ENCODE results near the gene EMC10.

Gene EMC10

GRCh38 chr19:50458396-50459066 is 17.8 kb upstream of the EMC10 start:
- Histone ChIP-seq H3K4me1 (ENCODE audit: insufficient read depth, poor library complexity, severe bottlenecking) (no peaks in the 10 kb centered on the region), H3K36me3 (ENCODE audit: low read depth) (no peaks in the 10 kb centered on the region), H3K9me3 (ENCODE audit: severe bottlenecking) (no peaks in the 10 kb centered on the region), H3K27ac (ENCODE audit: poor library complexity, severe bottlenecking) (no peak overlapping the region), H3K4me3 (ENCODE audit: severe bottlenecking) (no peak overlapping the region), H3K27me3 (ENCODE audit: insufficient read depth, poor library complexity, severe bottlenecking) (peaks cover 28% of the 10 kb centered on the region)
- DNase-seq (ENCODE audit: low spot score) (no peak), ATAC-seq (ENCODE audit: low read depth) (no peak)
- TF ChIP-seq CTCF (IDR thresholded peaks at IDR 0.05; ENCODE audit: poor library complexity, severe bottlenecking) = no peak

DNA sequence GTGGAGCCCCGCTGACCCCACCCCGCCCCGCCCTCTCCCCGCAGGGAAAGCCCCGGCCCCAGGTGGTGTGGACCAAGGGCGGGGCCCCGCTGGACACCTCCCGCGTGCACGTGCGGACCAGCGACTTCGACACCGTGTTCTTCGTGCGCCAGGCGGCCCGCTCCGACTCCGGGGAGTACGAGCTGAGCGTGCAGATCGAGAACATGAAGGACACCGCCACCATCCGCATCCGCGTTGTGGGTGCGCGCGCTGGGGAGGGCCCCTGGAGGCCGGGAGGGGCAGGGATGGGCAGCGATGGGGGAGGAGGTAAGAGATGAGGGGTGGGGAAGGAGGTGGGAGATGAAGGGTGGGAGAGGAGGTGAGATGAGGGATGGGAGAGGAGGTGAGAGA is 17.2 kb upstream of the EMC10 start:
- Histone ChIP-seq H3K36me3 (ENCODE audit: low read depth) (no peaks in the 10 kb centered on the region), H3K4me3 (ENCODE audit: severe bottlenecking) (no peak overlapping the region), H3K4me1 (ENCODE audit: insufficient read depth, poor library complexity, severe bottlenecking) (no peaks in the 10 kb centered on the region), H3K9me3 (ENCODE audit: severe bottlenecking) (no peaks in the 10 kb centered on the region), H3K27me3 (ENCODE audit: insufficient read depth, poor library complexity, severe bottlenecking) (peaks cover 28% of the 10 kb centered on the region), H3K27ac (ENCODE audit: poor library complexity, severe bottlenecking) (no peak overlapping the region)
- no peak for DNase-seq (ENCODE audit: low spot score)
- TF ChIP-seq CTCF (IDR thresholded peaks at IDR 0.05; ENCODE audit: poor library complexity, severe bottlenecking) = no peak
- no peak for ATAC-seq (ENCODE audit: low read depth)

GRCh38 chr19:50459638-50460037 is 16.7 kb upstream of the EMC10 start:
- no peak for TF ChIP-seq CTCF (IDR thresholded peaks at IDR 0.05; ENCODE audit: poor library complexity, severe bottlenecking)
- no peak for ATAC-seq (ENCODE audit: low read depth)
- Histone ChIP-seq H3K27me3 (ENCODE audit: insufficient read depth, poor library complexity, severe bottlenecking) (peaks cover 28% of the 10 kb centered on the region), H3K4me3 (ENCODE audit: severe bottlenecking) (no peak overlapping the region), H3K4me1 (ENCODE audit: insufficient read depth, poor library complexity, severe bottlenecking) (no peaks in the 10 kb centered on the region), H3K36me3 (ENCODE audit: low read depth) (no peaks in the 10 kb centered on the region), H3K27ac (ENCODE audit: poor library complexity, severe bottlenecking) (no peak overlapping the region), H3K9me3 (ENCODE audit: severe bottlenecking) (no peaks in the 10 kb centered on the region)
- DNase-seq (ENCODE audit: low spot score) = no peak

DNA sequence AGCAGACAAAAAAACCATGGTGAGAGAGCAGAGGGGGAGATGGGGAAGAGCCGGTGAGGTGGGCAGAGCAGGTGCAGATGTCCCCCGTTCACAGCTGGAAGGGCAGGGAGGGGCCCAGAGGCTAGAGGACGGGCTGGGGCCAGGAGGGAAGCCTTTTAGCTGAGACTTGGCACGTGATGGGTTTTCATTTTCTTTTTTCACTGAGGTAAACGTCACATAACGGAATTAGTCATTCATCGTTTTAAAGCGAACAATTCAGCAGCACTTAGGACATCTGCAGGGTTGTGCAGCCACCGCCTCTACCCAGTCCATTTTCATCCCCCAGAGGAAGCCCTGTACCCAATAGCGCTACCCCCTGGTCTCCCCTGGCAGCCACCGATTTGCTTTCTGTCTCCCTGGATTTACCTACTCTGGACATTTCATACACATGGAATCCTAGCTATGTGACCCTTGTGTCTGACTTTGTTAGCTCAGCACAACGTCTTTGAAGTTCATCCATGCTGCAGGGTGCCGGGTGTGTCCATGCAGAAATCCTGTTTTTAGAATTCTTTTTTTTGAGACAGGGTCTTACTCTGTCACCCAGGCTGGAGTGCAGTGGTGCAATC is 16.0 kb upstream of the EMC10 start:
- no peaks in the 10 kb centered on the region for H3K4me1 ChIP-seq (ENCODE audit: insufficient read depth, poor library complexity, severe bottlenecking)
- H3K9me3 ChIP-seq (ENCODE audit: severe bottlenecking) = no peaks in the 10 kb centered on the region
- peaks cover 28% of the 10 kb centered on the region for H3K27me3 ChIP-seq (ENCODE audit: insufficient read depth, poor library complexity, severe bottlenecking)
- peak; percentile 48 for ATAC-seq (ENCODE audit: low read depth)
- DNase-seq (ENCODE audit: low spot score) = no peak
- no peaks in the 10 kb centered on the region for H3K36me3 ChIP-seq (ENCODE audit: low read depth)
- TF ChIP-seq CTCF (IDR thresholded peaks at IDR 0.05; ENCODE audit: poor library complexity, severe bottlenecking) = no peak
- H3K27ac ChIP-seq (ENCODE audit: poor library complexity, severe bottlenecking) = no peak overlapping the region
- no peak overlapping the region for H3K4me3 ChIP-seq (ENCODE audit: severe bottlenecking)

All from RWPE2 (cell line).